Measurements from ENCODE around the gene ST6GALNAC6. TPM values are rescaled to one million over a fixed set of nuclear protein-coding genes. Genes with fewer than 3 reads are reported as not detected.

Gene ST6GALNAC6
- total and polyA plus RNA-seq, 4 donors = 22.5 to 40.4 (median 32.3) TPM

GRCh38 chr9:127904561-127905003, 5.2 kb upstream of the ST6GALNAC6 start:
- Histone ChIP-seq H3K36me3 (ENCODE audit: control insufficient read depth in 4 of 4, insufficient read depth in 3 of 4, low read depth in 1 of 4, low read length in 3 of 4) (peaks cover 0 to 1% (median 0%) of the 10 kb centered on the region in 4 donors), H3K27ac (ENCODE audit: low read depth in 1 of 2, low read length in 2 of 2) (peak overlapping the region; percentile 64 to 66), H3K9me3 (ENCODE audit: control insufficient read depth in 4 of 4, low read length in 3 of 4) (no peaks in the 10 kb centered on the region), H3K27me3 (ENCODE audit: control insufficient read depth in 4 of 4, insufficient read depth in 4 of 4, low read length in 3 of 4) (no peaks in the 10 kb centered on the region), H3K4me1 (ENCODE audit: control insufficient read depth in 4 of 4, insufficient read depth in 4 of 4, low read length in 3 of 4) (peaks cover 3 to 10% (median 6%) of the 10 kb centered on the region in 4 donors), H3K4me3 (ENCODE audit: low read depth in 1 of 3, low read length in 3 of 3) (no peak overlapping the region), H3K9ac (ENCODE audit: low read depth in 1 of 2, low read length in 2 of 2) (peak overlapping the region in 1 of 2 donors; percentile 24)
- TF ChIP-seq JUND (IDR thresholded peaks at IDR 0.05) = no peak
- TF ChIP-seq YY1 (IDR thresholded peaks at IDR 0.05) = no peak
- TF ChIP-seq FOXA1 (IDR thresholded peaks at IDR 0.05) = no peak
- TF ChIP-seq EGR1 (IDR thresholded peaks at IDR 0.05; ENCODE audit: low read depth in 2 of 2) = no peak
- TF ChIP-seq SP1 (IDR thresholded peaks at IDR 0.05) = no peak
- TF ChIP-seq ZBTB33 (IDR thresholded peaks at IDR 0.05) = no peak
- TF ChIP-seq, protein P1, sequence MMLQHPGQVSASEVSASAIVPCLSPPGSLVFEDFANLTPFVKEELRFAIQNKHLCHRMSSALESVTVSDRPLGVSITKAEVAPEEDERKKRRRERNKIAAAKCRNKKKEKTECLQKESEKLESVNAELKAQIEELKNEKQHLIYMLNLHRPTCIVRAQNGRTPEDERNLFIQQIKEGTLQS (IDR thresholded peaks at IDR 0.05) = no peak
- TF ChIP-seq GABPA (IDR thresholded peaks at IDR 0.05 in 1 of 2, conservative IDR thresholded peaks at IDR 0.05 in 1 of 2) = no peak
- no peak for TF ChIP-seq CTCF (IDR thresholded peaks at IDR 0.05; ENCODE audit: low read depth, low read length, missing input control)
- no peak for TF ChIP-seq HNF4G (IDR thresholded peaks at IDR 0.05)
- no peak for TF ChIP-seq TAF1 (conservative IDR thresholded peaks at IDR 0.05)
- TF ChIP-seq, protein P2, sequence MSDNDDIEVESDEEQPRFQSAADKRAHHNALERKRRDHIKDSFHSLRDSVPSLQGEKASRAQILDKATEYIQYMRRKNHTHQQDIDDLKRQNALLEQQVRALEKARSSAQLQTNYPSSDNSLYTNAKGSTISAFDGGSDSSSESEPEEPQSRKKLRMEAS (IDR thresholded peaks at IDR 0.05) = no peak
- no peak for TF ChIP-seq FOXA2 (IDR thresholded peaks at IDR 0.05)
- DNase-seq (ENCODE audit: low spot score) = no peak
- 65% methylated on average over 12 of the region's 12 CpGs for WGBS

GRCh38 chr9:127903557-127904475, 4.4 kb upstream of the ST6GALNAC6 start:
- Histone ChIP-seq H3K9me3 (ENCODE audit: control insufficient read depth in 4 of 4, low read length in 3 of 4) (no peaks in the 10 kb centered on the region), H3K4me1 (ENCODE audit: control insufficient read depth in 4 of 4, insufficient read depth in 4 of 4, low read length in 3 of 4) (peaks cover 3 to 11% (median 7%) of the 10 kb centered on the region in 4 donors), H3K36me3 (ENCODE audit: control insufficient read depth in 4 of 4, insufficient read depth in 3 of 4, low read depth in 1 of 4, low read length in 3 of 4) (peaks cover 0 to 1% (median 0%) of the 10 kb centered on the region in 4 donors), H3K4me3 (ENCODE audit: low read depth in 1 of 3, low read length in 3 of 3) (no peak overlapping the region), H3K9ac (ENCODE audit: low read depth in 1 of 2, low read length in 2 of 2) (no peak overlapping the region), H3K27me3 (ENCODE audit: control insufficient read depth in 4 of 4, insufficient read depth in 4 of 4, low read length in 3 of 4) (no peaks in the 10 kb centered on the region), H3K27ac (ENCODE audit: low read depth in 1 of 2, low read length in 2 of 2) (peak overlapping the region; percentile 64)
- WGBS = 62% methylated on average over 17 of the region's 17 CpGs
- peak; percentile 89 for DNase-seq (ENCODE audit: low spot score)
- TF ChIP-seq SP1 (IDR thresholded peaks at IDR 0.05) = peak; percentile 81
- no peak for TF ChIP-seq YY1 (IDR thresholded peaks at IDR 0.05)
- no peak for TF ChIP-seq JUND (IDR thresholded peaks at IDR 0.05)
- TF ChIP-seq GABPA (IDR thresholded peaks at IDR 0.05 in 1 of 2, conservative IDR thresholded peaks at IDR 0.05 in 1 of 2) = no peak
- TF ChIP-seq RXRA (IDR thresholded peaks at IDR 0.05) = peak; percentile 66 to 84
- TF ChIP-seq, protein P3, sequence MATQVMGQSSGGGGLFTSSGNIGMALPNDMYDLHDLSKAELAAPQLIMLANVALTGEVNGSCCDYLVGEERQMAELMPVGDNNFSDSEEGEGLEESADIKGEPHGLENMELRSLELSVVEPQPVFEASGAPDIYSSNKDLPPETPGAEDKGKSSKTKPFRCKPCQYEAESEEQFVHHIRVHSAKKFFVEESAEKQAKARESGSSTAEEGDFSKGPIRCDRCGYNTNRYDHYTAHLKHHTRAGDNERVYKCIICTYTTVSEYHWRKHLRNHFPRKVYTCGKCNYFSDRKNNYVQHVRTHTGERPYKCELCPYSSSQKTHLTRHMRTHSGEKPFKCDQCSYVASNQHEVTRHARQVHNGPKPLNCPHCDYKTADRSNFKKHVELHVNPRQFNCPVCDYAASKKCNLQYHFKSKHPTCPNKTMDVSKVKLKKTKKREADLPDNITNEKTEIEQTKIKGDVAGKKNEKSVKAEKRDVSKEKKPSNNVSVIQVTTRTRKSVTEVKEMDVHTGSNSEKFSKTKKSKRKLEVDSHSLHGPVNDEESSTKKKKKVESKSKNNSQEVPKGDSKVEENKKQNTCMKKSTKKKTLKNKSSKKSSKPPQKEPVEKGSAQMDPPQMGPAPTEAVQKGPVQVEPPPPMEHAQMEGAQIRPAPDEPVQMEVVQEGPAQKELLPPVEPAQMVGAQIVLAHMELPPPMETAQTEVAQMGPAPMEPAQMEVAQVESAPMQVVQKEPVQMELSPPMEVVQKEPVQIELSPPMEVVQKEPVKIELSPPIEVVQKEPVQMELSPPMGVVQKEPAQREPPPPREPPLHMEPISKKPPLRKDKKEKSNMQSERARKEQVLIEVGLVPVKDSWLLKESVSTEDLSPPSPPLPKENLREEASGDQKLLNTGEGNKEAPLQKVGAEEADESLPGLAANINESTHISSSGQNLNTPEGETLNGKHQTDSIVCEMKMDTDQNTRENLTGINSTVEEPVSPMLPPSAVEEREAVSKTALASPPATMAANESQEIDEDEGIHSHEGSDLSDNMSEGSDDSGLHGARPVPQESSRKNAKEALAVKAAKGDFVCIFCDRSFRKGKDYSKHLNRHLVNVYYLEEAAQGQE (IDR thresholded peaks at IDR 0.05) = no peak
- no peak for TF ChIP-seq TAF1 (conservative IDR thresholded peaks at IDR 0.05)
- TF ChIP-seq NR2F2 (IDR thresholded peaks at IDR 0.05) = peak; percentile 96
- no peak for TF ChIP-seq RAD21 (IDR thresholded peaks at IDR 0.05)
